Endothelial cell of umbilical vein (primary cell): ENCODE results near the gene FSIP1. TPM values are rescaled to one million over a fixed set of nuclear protein-coding genes. Genes with fewer than 3 reads are reported as not detected.

Source experiments
- BruUV-seq: library from RNA; stranded (reverse); fragments of 400-500 nt; replicated peaks from 2 replicates; lab custom pipeline; 2021; lab: Mats Ljungman, UMichigan
- CTCF ChIA-PET: fragments of 300-600, 350-600 bp; sonication (Branson Sonifier 250); formaldehyde crosslinking; loops from one replicate; lab custom pipeline; 2021; ENCODE audit warnings: antibody characterized with exemption, inconsistent platforms; lab: Charles Lee
- POLR2A ChIA-PET: fragments of 300-600, 350-600 bp; sonication (Branson Sonifier 250); formaldehyde crosslinking; loops from one replicate; lab custom pipeline; 2021; ENCODE audit warnings: antibody characterized with exemption, inconsistent platforms; lab: Charles Lee
- DNase-seq: peaks from one replicate; pipeline ENCODE4 v3.0.0-alpha.2; 2011; ENCODE audit warnings: low read depth, low spot score
- FAIRE-seq: peaks from 2 replicates; lab custom pipeline; 2011; peaks lifted over from hg19 to GRCh38; lab: Jason Lieb, UNC
- H2AFZ ChIP-seq: 2 replicates; pipeline ENCODE4 v1.6.0; 2012; ENCODE audit warnings: low read depth, low read length, control low read depth, inconsistent platforms
- H3K27ac ChIP-seq: 2 replicates; pipeline ENCODE4 v1.5.1; 2011; ENCODE audit warnings: low read depth, mild to moderate bottlenecking, control low read depth, low read length, moderate library complexity; ENCODE audit not compliant: insufficient read depth
- H3K27me3 ChIP-seq, 2 experiments: 2 replicates each; pipeline versions ENCODE4 v1.6.0 to v1.6.1; 2011; ENCODE audit warnings: low read length in 2 of 2, mixed read lengths in 1 of 2; ENCODE audit not compliant: control insufficient read depth in 2 of 2, insufficient read depth in 2 of 2
- H3K36me3 ChIP-seq, 2 experiments: 2 replicates in 1 of 2; 3 replicates in 1 of 2; pipeline ENCODE4 v1.5.1; 2011; ENCODE audit warnings: low read length in 2 of 2, mild to moderate bottlenecking in 1 of 2, moderate library complexity in 1 of 2; ENCODE audit not compliant: control insufficient read depth in 2 of 2, insufficient read depth in 2 of 2; ENCODE audit errors: extremely low read depth in 1 of 2
- H3K4me1 ChIP-seq: 3 replicates; pipeline ENCODE4 v1.5.1; 2011; ENCODE audit warnings: mild to moderate bottlenecking, low read length; ENCODE audit not compliant: control insufficient read depth, insufficient read depth; ENCODE audit errors: extremely low read depth
- H3K4me2 ChIP-seq: 2 replicates; pipeline ENCODE4 v1.6.1; 2011; ENCODE audit warnings: low read length, control low read depth, mixed read lengths; ENCODE audit not compliant: insufficient read depth
- H3K4me3 ChIP-seq, 3 experiments: fragments of 200-600 bp in 1 of 3; sonication (generic), shearing (Covaris generic) in 1 of 3; replicated peaks in 1 of 3; 2 replicates each; pipeline ENCODE4 v1.5.1; 2011 to 2016; ENCODE audit warnings: control low read depth in 3 of 3, low read length in 3 of 3, mild to moderate bottlenecking in 2 of 3, inconsistent platforms in 1 of 3, low read depth in 1 of 3, moderate library complexity in 1 of 3; ENCODE audit not compliant: insufficient read depth in 1 of 3
- H3K79me2 ChIP-seq: 2 replicates; pipeline ENCODE4 v1.6.0; 2012; ENCODE audit warnings: low read length, inconsistent platforms; ENCODE audit not compliant: control insufficient read depth, insufficient read depth
- H3K9ac ChIP-seq: replicated peaks from 2 replicates; pipeline ENCODE3; 2011; ENCODE audit warnings: low read length, control low read depth; ENCODE audit not compliant: insufficient read depth; ENCODE audit errors: extremely low read depth
- H3K9me1 ChIP-seq: replicated peaks from 3 replicates; pipeline ENCODE4 v1.6.0; 2011; ENCODE audit warnings: mild to moderate bottlenecking, low read length; ENCODE audit not compliant: control insufficient read depth, insufficient read depth; ENCODE audit errors: extremely low read depth
- H3K9me3 ChIP-seq: replicated peaks from 2 replicates; pipeline ENCODE4 v1.5.1; 2012; ENCODE audit warnings: low read length, inconsistent platforms; ENCODE audit not compliant: control insufficient read depth, insufficient read depth
- H4K20me1 ChIP-seq: replicated peaks from 2 replicates; pipeline ENCODE3; 2011; ENCODE audit warnings: mild to moderate bottlenecking, low read length; ENCODE audit not compliant: control insufficient read depth, insufficient read depth; ENCODE audit errors: extremely low read depth
- FOS ChIP-seq: IDR thresholded peaks from 2 replicates; pipeline ENCODE4 v1.6.1; 2011; ENCODE audit warnings: mild to moderate bottlenecking, low read length, moderate library complexity, borderline replicate concordance; ENCODE audit not compliant: insufficient read depth
- GATA2 ChIP-seq: IDR thresholded peaks from 2 replicates; pipeline ENCODE4 v1.7.0; 2011; ENCODE audit warnings: low read depth, mild to moderate bottlenecking, moderate library complexity, mixed read lengths, low read length; ENCODE audit not compliant: insufficient read length, insufficient read depth
- JUN ChIP-seq: IDR thresholded peaks from 2 replicates; pipeline ENCODE4 v1.6.1; 2011; ENCODE audit warnings: borderline replicate concordance, low read depth; ENCODE audit not compliant: insufficient read length, insufficient read depth
- MAX ChIP-seq: IDR thresholded peaks from 2 replicates; pipeline ENCODE4 v1.6.1; 2011; ENCODE audit not compliant: insufficient read depth, insufficient read length
- MYC ChIP-seq: IDR thresholded peaks from one replicate; pipeline ENCODE4 v1.6.1; 2011; ENCODE audit warnings: mild to moderate bottlenecking, low read depth, low read length
- POLR2A ChIP-seq: IDR thresholded peaks from 2 replicates; pipeline ENCODE4 v1.6.1; 2012; ENCODE audit warnings: low read depth, mild to moderate bottlenecking, control low read depth, low read length
- POLR2AphosphoS5 ChIP-seq: IDR thresholded peaks from 2 replicates; pipeline ENCODE4 v1.6.1; 2012; ENCODE audit warnings: low read depth, mild to moderate bottlenecking, control low read depth, low read length, moderate library complexity; ENCODE audit not compliant: insufficient read depth
- dilution Hi-C: fragments of 300-500 bp; cut with MboI; formaldehyde crosslinking; loops from one replicate; pipeline ENCODE4 v1.15.0; 2019; ENCODE audit warnings: low sequenced_read_pairs; ENCODE audit not compliant: extremely low pct_ligation_motif_present
- intact Hi-C: fragments of 100-400 bp; cut with micrococcal nuclease; formaldehyde crosslinking; loops from one replicate; pipeline ENCODE4 v1.10.0; 2022
- polyA plus RNA-seq, 4 experiments: library from polyadenylated mRNA; depleted of rRNA in 3 of 4; stranded (reverse) in 3 of 4; unstranded in 1 of 4; fragments of >200 nt; gene quantifications; 2 replicates each; pipeline versions ENCODE4 v1.2.1 to v1.2.3, GENCODE V29; 2011 to 2012; ENCODE audit warnings: missing spikeins in 1 of 4
- total RNA-seq: library from RNA; stranded (reverse); gene quantifications from 2 replicates; pipeline ENCODE4 v1.2.3, GENCODE V29; 2021

Gene FSIP1
- total and polyA plus RNA-seq, 2 donors (not counting 3 experiments of a cell fraction or from before 2014, with no cell fraction given) = 0.23 to 1.1 TPM

- POLR2A ChIA-PET = no interaction called here
- Histone ChIP-seq H2AFZ (no peak overlapping the region), H3K4me3 (no peak overlapping the region), H3K9me3 (no peaks in the 10 kb centered on the region), H3K27ac (no peak overlapping the region), H3K9me1 (no peaks in the 10 kb centered on the region), H3K27me3 (no peaks in the 10 kb centered on the region), H4K20me1 (no peaks in the 10 kb centered on the region), H3K79me2 (no peaks in the 10 kb centered on the region), H3K36me3 (no peaks in the 10 kb centered on the region), H3K4me2 (no peak overlapping the region), H3K9ac (no peak overlapping the region), H3K4me1 (peaks cover 2% of the 10 kb centered on the region)
- intact Hi-C loops = no loop called here
- CTCF ChIA-PET = interaction anchor here (1.7 to 16.6 kb wide), 2 partner anchors 9 to 148 kb away, joined by 6 to 379 read pairs; no protein-coding TSS in a partner anchor
- dilution Hi-C loops = no loop called here
- FAIRE-seq = no peak
- no peak for DNase-seq
- no TSS peak for BruUV-seq
- TF ChIP-seq POLR2AphosphoS5 (no peak), MYC (no peak), POLR2A (no peak), GATA2 (no peak), JUN (no peak), MAX (no peak), FOS (no peak)
Measured at GRCh38 chr15:39609166-39609916, 173.3 kb downstream of the FSIP1 start.
